ENCODE data around the gene ECI1. TPM values are rescaled to one million over a fixed set of nuclear protein-coding genes. Genes with fewer than 3 reads are reported as not detected.

The ECI1 gene
- total and polyA plus RNA-seq, 2 of the 13 experiments (the other 11 are each of a cell fraction or from before 2014, with no cell fraction given): 82.0 to 102 TPM

DNA sequence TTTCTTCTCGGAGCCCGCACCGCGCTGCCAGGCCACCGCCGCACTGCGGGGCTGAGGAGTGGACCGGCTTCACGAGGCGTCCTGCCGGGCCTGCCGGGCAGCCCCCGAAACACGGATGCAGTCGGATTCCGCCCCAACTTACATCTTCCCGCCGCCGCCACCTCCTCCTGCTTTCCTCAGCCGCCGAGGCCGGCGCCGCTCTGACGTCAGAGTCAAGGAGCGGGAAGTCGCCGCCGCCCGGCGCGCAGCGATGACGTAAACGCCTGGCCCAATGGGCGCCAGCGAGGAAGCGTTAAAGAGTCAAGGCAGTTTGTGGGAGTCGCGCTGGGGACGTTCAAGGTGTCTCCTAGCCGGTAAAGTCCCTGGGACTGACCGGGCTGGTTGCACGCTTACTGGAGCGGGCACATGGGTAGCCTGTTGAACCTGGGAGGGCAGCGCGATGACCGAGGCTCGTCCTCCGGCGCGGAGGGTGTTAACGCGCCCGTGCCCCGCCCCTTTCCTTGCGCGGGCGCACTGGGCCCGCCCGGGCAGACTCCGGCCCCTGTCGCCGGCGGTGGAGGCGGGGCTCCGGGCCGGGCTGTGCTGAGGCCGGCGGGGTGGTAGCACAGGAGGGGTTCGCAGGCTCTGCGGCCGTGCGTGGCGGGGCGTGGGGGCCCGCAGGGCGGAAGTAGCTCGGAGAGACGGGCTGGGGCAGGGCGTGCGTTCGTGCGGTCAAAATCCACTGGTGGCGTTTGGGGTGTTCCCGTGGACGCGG is 16.7 kb upstream of the ECI1 start, which contains the start of gene RNPS1 (continued):
- TF ChIP-seq KLF11 (CRISPR knock-in tag; IDR thresholded peaks at IDR 0.05) (no peak), ZNF292 (CRISPR knock-in tag; IDR thresholded peaks at IDR 0.05; ENCODE audit: borderline replicate concordance, low read depth) (no peak), FLYWCH1 (CRISPR knock-in tag; IDR thresholded peaks at IDR 0.05) (no peak), ZNF382 (CRISPR knock-in tag; IDR thresholded peaks at IDR 0.05; ENCODE audit: borderline replicate concordance) (no peak), ZNF589 (CRISPR knock-in tag; conservative IDR thresholded peaks at IDR 0.05) (no peak), MLLT10 (CRISPR knock-in tag; IDR thresholded peaks at IDR 0.05) (no peak), AGO2 (optimal IDR thresholded peaks at IDR 0.05; ENCODE audit: low read depth, low read length) (peak; percentile 64), ZNF746 (CRISPR knock-in tag; IDR thresholded peaks at IDR 0.05) (peak; percentile 56), FIP1L1 (IDR thresholded peaks at IDR 0.05; ENCODE audit: borderline replicate concordance, insufficient read depth, low read depth, low read length) (peak; percentile 15; the same call in 1 of the 2 replicates), HDAC6 (IDR thresholded peaks at IDR 0.05; ENCODE audit: low read depth, low read length) (no peak), ZNF629 (CRISPR knock-in tag; conservative IDR thresholded peaks at IDR 0.05) (peak; percentile 25), MIER3 (CRISPR knock-in tag; IDR thresholded peaks at IDR 0.05; ENCODE audit: borderline replicate concordance) (peak; percentile 65; the same call in 1 of the 2 replicates), ISX (CRISPR knock-in tag; conservative IDR thresholded peaks at IDR 0.05) (no peak; the same call in 1 of the 2 replicates), RBM39 (IDR thresholded peaks at IDR 0.05; ENCODE audit: low read depth, low read length, poor library complexity, severe bottlenecking) (peak; percentile 93)
- TF ChIP-seq, protein P1, sequence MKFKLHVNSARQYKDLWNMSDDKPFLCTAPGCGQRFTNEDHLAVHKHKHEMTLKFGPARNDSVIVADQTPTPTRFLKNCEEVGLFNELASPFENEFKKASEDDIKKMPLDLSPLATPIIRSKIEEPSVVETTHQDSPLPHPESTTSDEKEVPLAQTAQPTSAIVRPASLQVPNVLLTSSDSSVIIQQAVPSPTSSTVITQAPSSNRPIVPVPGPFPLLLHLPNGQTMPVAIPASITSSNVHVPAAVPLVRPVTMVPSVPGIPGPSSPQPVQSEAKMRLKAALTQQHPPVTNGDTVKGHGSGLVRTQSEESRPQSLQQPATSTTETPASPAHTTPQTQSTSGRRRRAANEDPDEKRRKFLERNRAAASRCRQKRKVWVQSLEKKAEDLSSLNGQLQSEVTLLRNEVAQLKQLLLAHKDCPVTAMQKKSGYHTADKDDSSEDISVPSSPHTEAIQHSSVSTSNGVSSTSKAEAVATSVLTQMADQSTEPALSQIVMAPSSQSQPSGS (CRISPR knock-in tag; IDR thresholded peaks at IDR 0.05): peak; percentile 84; the same call in 1 of the 2 replicates
- TF ChIP-seq, protein P2, sequence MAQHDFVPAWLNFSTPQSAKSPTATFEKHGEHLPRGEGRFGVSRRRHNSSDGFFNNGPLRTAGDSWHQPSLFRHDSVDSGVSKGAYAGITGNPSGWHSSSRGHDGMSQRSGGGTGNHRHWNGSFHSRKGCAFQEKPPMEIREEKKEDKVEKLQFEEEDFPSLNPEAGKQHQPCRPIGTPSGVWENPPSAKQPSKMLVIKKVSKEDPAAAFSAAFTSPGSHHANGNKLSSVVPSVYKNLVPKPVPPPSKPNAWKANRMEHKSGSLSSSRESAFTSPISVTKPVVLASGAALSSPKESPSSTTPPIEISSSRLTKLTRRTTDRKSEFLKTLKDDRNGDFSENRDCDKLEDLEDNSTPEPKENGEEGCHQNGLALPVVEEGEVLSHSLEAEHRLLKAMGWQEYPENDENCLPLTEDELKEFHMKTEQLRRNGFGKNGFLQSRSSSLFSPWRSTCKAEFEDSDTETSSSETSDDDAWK (CRISPR knock-in tag; IDR thresholded peaks at IDR 0.05): no peak
- TF ChIP-seq, protein P3, sequence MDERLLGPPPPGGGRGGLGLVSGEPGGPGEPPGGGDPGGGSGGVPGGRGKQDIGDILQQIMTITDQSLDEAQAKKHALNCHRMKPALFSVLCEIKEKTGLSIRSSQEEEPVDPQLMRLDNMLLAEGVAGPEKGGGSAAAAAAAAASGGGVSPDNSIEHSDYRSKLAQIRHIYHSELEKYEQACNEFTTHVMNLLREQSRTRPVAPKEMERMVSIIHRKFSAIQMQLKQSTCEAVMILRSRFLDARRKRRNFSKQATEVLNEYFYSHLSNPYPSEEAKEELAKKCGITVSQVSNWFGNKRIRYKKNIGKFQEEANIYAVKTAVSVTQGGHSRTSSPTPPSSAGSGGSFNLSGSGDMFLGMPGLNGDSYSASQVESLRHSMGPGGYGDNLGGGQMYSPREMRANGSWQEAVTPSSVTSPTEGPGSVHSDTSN (CRISPR knock-in tag; IDR thresholded peaks at IDR 0.05): no peak
- TF ChIP-seq, protein P4, sequence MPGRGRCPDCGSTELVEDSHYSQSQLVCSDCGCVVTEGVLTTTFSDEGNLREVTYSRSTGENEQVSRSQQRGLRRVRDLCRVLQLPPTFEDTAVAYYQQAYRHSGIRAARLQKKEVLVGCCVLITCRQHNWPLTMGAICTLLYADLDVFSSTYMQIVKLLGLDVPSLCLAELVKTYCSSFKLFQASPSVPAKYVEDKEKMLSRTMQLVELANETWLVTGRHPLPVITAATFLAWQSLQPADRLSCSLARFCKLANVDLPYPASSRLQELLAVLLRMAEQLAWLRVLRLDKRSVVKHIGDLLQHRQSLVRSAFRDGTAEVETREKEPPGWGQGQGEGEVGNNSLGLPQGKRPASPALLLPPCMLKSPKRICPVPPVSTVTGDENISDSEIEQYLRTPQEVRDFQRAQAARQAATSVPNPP (CRISPR knock-in tag; IDR thresholded peaks at IDR 0.05): peak; percentile 87; the same call in 1 of the 2 replicates
- TF ChIP-seq, protein P5, sequence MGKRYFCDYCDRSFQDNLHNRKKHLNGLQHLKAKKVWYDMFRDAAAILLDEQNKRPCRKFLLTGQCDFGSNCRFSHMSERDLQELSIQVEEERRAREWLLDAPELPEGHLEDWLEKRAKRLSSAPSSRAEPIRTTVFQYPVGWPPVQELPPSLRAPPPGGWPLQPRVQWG (CRISPR knock-in tag; IDR thresholded peaks at IDR 0.05; ENCODE audit: borderline replicate concordance, low read depth): no peak
- TF ChIP-seq, protein P6, sequence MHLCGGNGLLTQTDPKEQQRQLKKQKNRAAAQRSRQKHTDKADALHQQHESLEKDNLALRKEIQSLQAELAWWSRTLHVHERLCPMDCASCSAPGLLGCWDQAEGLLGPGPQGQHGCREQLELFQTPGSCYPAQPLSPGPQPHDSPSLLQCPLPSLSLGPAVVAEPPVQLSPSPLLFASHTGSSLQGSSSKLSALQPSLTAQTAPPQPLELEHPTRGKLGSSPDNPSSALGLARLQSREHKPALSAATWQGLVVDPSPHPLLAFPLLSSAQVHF (CRISPR knock-in tag; IDR thresholded peaks at IDR 0.05): peak; percentile 44
- TF ChIP-seq, protein P7, sequence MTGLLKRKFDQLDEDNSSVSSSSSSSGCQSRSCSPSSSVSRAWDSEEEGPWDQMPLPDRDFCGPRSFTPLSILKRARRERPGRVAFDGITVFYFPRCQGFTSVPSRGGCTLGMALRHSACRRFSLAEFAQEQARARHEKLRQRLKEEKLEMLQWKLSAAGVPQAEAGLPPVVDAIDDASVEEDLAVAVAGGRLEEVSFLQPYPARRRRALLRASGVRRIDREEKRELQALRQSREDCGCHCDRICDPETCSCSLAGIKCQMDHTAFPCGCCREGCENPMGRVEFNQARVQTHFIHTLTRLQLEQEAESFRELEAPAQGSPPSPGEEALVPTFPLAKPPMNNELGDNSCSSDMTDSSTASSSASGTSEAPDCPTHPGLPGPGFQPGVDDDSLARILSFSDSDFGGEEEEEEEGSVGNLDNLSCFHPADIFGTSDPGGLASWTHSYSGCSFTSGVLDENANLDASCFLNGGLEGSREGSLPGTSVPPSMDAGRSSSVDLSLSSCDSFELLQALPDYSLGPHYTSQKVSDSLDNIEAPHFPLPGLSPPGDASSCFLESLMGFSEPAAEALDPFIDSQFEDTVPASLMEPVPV (CRISPR knock-in tag; IDR thresholded peaks at IDR 0.05): peak; percentile 94; the same call in 1 of the 2 replicates

Data from HepG2 (cell line).